ENCODE data around the gene C12orf42.

Gene C12orf42

GRCh38 chr12:103495469-103496456 lies at the start of gene C12orf42:
Gene C12orf42 (minus strand): TSS chr12:103495968. CDS start chr12:103478426, 17,542 bp downstream.
- peak within 1 kb of the TSS; percentile 31 for H3K4me3 ChIP-seq (ENCODE audit: low read length)
- no peak for DNase-seq (ENCODE audit: low read depth)
- peak; percentile 65 for TF ChIP-seq CTCF (conservative IDR thresholded peaks at IDR 0.05; ENCODE audit: low read depth, low read length)

GRCh38 chr12:103542078-103542477 lies 46.3 kb upstream of the C12orf42 start:
- H3K4me3 ChIP-seq (ENCODE audit: low read length), result no peak overlapping the region
- DNase-seq (ENCODE audit: low read depth), result no peak
- no peak for TF ChIP-seq CTCF (conservative IDR thresholded peaks at IDR 0.05; ENCODE audit: low read depth, low read length)

- H3K4me3 ChIP-seq (ENCODE audit: low read length), result no peak overlapping the region
- no peak for TF ChIP-seq CTCF (conservative IDR thresholded peaks at IDR 0.05; ENCODE audit: low read depth, low read length)
- no peak for DNase-seq (ENCODE audit: low read depth)
Measured at GRCh38 chr12:103540319-103540718, 44.6 kb upstream of the C12orf42 start.

GRCh38 chr12:103538397-103538796 lies 42.6 kb upstream of the C12orf42 start:
- DNase-seq (ENCODE audit: low read depth), result no peak
- H3K4me3 ChIP-seq (ENCODE audit: low read length), result no peak overlapping the region
- TF ChIP-seq CTCF (conservative IDR thresholded peaks at IDR 0.05; ENCODE audit: low read depth, low read length), result no peak

GRCh38 chr12:103530307-103531066 lies 34.7 kb upstream of the C12orf42 start:
- no peak for DNase-seq (ENCODE audit: low read depth)
- H3K4me3 ChIP-seq (ENCODE audit: low read length), result no peak overlapping the region

GRCh38 chr12:103529306-103529705 lies 33.5 kb upstream of the C12orf42 start:
- no peak overlapping the region for H3K4me3 ChIP-seq (ENCODE audit: low read length)
- no peak for TF ChIP-seq CTCF (conservative IDR thresholded peaks at IDR 0.05; ENCODE audit: low read depth, low read length)
- DNase-seq (ENCODE audit: low read depth), result no peak

More at GRCh38 chr12:103530307-103531066, 34.7 kb upstream of the C12orf42 start:
- TF ChIP-seq CTCF (conservative IDR thresholded peaks at IDR 0.05; ENCODE audit: low read depth, low read length), result no peak

Data from retinal pigment epithelial cell (primary cell).